NCI-H2196 treated with DMSO at 0.1 percent for 48 hours (cell line): ENCODE data around the gene TNNT2.
A peak's percentile ranks its signal among the peaks of the same experiment; 100 is the strongest.

Experiments
- DNase-seq: peaks from one replicate; lab custom pipeline; 2025; ENCODE audit not compliant: unreplicated experiment; lab: John Stamatoyannopoulos, UW

Gene TNNT2

DNA sequence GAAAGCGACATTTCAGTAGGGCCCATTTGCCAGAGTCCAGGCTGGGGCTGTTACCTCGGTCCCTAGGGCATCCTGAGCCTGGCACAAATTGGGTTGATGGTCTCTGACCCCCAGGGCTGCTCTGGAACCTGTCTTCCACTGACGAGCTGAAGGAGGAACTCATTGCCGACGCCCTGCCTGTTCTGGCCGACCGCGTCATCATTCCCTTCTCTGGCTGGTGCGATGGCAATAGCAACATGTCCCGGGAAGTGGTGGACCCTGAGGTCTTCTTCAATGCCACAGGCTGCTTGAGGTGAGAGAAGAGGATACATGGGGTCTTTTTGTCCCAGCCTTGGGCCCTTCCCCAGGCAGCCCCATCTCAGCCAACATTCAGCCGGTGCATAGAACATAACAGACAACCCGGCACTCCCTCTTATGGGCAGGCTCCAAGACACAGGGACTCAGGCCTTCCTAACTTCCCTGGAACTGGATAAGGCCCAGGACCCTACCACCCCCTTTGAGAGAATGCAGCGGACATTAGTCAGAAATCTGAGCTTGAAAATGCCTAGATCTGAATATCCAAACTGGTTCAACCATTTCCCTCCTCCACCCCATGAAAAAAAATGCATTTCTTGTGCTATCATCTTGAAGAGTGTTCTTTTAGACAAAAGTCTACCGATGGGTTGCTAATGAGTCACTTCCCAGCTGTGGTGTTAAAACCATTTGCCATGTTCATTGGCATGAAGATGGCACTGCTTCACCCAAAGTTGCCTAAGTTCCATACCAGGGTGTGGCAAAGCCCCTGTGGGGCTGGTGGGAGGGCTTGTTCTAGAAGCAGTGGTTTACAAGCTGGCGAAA is 58.8 kb downstream of the TNNT2 start:
- DNase-seq = no peak

DNA sequence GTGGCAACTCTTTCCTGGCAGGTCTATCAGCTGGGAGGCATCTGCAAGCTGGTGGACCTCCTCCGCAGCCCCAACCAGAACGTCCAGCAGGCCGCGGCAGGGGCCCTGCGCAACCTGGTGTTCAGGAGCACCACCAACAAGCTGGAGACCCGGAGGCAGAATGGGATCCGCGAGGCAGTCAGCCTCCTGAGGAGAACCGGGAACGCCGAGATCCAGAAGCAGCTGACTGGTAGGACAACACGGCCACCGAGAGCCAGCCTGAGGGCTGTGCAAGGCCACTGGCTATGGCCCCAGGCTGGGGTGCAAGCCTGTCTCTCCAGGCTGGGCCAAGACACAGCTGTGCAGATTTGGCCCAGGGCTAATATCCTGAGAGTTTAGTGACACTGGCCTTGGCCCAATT is 59.9 kb downstream of the TNNT2 start:
- no peak for DNase-seq

DNA sequence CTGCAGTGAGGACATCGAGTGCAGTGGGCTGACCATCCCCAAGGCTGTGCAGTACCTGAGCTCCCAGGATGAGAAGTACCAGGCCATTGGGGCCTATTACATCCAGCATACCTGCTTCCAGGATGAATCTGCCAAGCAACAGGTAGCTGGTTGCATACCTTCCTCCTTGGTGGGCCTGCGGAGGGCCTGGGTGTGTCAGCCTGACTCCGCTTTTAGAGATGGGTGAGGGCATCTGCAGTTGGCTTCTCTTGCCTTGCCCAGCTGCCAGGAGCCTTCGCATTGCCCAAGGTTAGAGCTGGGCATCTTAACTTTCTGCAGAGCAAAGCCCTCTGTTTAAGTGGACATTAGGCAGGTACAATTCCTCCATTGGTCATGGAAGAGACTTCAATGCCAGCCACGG is 60.9 kb downstream of the TNNT2 start:
- no peak for DNase-seq

DNA sequence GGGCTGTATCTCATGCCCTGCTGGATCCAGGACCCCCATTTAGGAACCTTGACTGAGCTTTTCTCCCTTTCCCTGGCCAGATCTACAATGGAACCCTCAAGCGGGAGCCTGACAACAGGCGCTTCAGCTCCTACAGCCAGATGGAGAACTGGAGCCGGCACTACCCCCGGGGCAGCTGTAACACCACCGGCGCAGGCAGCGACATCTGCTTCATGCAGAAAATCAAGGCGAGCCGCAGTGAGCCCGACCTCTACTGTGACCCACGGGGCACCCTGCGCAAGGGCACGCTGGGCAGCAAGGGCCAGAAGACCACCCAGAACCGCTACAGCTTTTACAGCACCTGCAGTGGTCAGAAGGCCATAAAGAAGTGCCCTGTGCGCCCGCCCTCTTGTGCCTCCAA is 64.4 kb downstream of the TNNT2 start:
- no peak for DNase-seq

DNA sequence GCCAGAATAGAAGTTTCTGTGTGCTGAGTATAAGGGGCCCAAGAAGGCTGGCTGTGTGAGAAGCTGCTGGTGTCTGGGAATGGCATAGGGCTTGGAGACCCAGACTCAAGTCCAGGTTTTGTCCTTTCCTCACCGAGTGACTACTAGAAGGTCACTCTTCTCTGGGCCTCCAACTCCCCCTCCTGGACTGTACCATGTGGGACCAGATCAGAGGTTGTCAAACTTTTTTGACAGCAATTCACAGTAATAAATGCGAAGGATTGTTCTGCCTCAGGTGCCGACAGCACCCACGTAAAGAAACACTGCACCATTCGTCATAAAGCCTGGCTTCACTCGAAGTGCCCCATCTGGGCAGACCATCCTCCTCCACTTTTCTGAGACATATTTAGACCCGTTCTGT is 65.2 kb downstream of the TNNT2 start:
- no peak for DNase-seq

DNA sequence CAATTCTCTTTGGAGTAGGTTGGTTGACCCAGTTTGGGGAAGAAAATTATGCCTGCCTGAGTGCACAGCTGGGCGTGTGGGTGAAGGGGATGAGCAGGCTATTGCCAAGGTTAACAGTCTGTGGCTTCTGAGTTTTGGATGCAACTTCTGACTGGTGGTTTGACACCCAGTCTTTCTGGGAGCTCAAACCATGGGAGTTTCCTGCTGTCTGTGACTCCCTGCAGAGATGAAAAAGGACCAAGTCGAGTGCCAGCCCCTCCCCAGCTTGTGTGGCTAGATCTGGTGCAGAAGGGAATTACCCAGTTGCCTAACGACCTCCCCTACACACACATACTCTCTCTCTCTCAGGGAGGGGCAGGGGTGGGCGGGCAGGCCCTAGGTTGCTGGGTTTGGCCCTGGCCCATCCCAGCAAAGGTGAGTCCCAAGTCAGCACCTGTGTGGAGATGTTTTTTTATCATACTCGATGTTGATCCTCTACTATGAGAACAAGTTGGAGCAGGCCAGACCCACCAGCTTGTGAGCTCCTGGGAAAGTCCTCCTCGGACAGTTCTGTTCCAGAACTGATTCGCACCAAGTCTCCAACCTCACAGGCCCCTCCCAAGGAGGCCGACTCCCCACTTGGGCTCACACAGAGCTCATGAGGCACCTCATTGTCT is 66.0 kb downstream of the TNNT2 start:
- DNase-seq = peak; percentile 84

DNA sequence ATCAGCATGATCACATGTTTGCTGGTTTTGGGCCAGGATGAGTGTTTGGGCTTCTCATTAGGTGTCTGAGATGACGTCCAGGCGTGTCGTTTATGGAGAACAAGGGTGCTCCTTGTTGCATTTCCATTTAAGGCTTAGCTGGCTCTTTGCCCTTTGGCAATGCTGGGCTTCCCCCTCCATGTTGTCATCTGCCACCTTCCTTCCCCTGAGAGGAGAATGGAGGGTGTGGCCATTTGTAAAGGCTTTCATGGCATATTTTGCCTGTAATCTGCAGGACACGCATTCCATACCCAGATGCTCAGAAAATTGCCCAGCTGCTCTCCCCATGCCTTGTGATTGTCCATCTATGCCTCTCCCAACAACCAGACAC is 66.5 kb downstream of the TNNT2 start:
- DNase-seq = peak; percentile 87

DNA sequence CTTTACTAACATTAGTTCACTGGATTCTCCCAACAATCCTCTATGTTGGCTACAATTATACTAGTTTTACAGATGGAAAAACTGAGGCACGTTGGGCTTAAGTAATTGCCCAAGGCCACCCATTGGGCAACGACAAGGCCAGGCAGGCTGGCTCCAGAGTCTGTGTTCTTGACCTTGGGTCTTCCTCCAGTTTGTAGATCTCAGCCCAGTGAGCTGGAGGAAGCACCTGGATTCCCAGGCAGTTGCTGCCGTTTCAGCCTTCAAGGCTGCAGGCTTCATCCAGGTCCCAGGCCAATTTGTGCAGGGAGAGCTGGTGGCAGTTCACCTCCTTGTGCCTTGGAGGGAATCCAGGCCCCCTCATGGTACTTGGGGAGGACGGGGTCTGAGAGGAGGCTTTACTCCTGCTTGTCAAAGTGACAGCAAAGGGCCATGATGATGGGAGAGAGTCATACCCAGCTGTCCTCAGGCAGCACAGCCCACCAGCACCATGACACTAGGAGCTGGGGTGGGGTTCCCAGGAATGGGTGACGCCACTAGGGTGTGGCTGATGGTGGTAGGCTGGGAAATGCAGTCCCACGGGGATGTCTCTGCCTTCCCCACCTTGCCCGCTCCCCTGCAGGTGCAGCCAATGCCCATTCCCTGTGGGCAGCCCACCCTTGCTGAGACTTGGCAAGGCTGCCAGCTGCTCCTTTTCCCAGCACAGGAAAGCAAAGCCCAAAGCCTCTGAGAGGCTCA is 67.1 kb downstream of the TNNT2 start:
- DNase-seq = no peak

DNA sequence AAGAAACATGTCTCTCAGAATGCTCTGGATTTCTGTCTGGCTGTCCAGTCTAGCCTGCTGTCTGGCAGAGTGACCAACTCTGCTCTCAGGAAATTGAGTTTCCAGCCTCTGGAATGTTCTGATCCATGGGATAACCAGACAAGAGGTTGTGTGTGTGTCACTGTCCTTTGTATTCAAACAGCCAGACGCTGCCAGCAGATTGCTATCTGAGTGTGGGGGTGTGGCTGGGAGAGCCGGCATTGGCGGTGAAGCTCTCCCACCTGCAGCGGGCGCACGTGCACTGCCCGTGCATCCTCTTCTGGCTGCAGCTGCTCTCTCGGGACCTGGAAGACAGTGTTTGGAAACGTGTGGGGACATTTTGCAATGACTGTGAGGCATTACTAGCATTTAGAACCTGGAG is 68.1 kb downstream of the TNNT2 start:
- DNase-seq = peak; percentile 84
